NCI-H1092 treated with DMSO at 0.1 percent for 48 hours (cell line): ENCODE data around the gene PRDM16.

Experiments
- DNase-seq: peaks from one replicate; lab custom pipeline; 2025; lab: John Stamatoyannopoulos, UW

PRDM16 gene

DNA sequence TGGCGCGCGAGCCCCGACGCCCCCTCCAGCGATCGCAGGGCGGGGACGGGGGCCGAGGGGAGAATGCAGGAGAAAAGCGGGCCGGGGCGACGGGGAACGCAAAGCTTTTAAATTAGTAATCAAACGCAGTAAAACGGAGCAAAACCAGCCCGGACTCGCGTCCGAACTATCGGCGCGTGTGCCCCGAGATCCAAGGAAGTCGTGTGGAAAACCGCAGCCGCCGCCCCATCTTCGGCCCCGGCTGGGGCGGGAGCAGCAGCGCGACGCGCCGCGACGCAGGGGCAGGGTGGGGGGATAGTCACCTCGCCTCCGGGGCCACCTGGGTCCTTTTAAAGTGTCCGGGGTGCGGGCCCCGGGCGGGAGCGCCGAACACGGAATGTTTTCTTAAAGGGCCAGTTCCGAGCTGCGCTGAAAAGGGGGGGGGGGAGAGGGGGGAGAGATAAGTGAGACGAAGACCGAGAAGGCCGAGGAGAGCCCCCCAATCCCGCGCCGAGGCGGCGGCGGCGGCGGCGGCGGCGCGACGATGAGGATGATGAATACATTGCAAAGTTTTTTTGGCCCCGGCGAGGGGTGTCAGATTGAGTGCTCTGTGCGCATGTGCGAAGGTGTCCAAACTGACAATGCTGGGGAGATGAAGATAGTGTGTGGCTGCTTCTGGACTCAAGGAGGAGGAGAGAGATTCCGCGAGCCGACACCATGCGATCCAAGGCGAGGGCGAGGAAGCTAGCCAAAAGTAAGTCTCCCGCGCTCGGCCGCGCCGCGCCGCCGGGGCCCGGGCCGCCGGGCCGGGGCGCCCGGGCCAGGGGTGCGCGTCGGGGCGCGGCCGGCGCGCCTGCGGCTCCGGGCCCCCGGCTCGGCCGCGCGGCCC, at the start of gene PRDM16:
PRDM16 (plus strand) TSS at position 640 of the 868 bp plus-strand sequence; CDS start at position 697, 57 bp downstream.
- peak; percentile 3 for DNase-seq

DNA sequence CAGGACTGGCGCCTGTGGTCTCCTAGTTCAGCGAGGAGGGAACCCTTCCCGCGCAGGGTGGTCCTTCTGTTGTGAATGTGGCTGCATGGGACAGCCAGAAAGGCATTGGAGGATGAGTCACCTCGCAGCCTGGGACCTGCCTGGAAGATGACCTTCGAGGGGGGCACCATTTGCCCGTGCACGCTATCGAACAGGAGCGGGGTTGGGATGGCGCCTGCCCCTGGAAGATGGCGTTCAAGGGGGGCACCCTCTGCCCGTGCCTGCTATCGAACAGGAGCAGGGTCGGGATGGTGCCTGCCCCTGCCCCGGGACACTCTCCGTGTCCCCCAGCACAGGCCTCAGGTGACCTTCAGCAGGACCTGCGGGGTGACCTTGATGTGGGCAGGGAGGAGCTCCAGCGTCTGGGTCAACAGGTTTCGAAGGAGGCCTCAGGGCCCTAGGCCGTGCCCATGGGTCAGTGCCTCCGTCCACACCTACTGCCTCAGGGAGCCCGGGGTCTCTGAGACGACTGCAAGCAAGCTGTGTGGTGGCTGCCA, 49.4 kb upstream of the PRDM16 start:
- no peak for DNase-seq

- DNase-seq, result no peak
Measured at GRCh38 chr1:3020263-3020909, 48.6 kb upstream of the PRDM16 start.

DNA sequence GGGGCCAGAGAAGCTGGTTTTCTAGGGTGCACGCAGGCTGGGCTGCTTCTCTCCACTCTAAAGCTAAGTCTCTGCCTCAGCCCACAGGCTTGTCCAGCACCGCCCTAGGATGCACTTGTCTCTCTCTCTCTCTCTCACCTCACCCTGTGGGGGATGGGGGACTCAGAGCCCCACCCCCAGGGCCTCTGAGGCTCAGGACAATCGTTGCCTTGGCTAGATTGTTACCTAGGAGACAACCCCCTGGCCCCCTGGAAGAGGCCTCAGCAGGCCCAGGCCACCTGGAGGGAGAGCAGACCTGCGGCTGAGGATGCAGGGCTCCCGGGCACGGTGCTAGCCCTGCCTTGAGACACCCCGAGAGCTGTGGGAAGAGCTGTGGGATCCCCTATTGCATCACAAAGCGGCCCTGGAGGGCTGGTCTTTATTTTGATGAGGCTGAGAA, 47.8 kb upstream of the PRDM16 start, which contains the start of gene ACTRT2:
ACTRT2 (plus strand) TSS at position 235 of the 439 bp plus-strand sequence. CDS start 220 bp downstream, outside the sequence.
- DNase-seq, result no peak

DNA sequence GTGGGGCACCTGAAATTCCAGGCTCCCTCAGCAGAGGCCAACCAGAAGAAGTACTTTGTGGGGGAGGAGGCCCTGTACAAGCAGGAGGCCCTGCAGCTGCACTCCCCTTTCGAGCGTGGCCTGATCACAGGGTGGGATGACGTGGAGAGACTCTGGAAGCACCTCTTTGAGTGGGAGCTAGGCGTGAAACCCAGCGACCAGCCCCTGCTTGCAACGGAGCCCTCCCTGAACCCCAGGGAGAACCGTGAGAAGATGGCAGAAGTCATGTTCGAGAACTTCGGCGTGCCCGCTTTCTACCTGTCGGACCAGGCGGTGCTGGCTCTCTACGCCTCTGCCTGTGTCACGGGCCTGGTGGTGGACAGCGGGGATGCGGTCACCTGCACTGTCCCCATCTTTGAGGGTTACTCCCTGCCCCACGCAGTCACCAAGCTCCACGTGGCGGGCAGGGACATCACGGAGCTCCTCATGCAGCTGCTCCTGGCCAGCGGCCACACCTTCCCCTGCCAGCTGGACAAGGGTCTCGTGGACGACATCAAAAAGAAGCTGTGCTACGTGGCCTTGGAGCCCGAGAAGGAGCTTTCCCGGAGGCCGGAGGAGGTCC, 47.1 kb upstream of the PRDM16 start:
- DNase-seq, result no peak

- DNase-seq, result no peak
Measured at GRCh38 chr1:3022511-3022973, 46.5 kb upstream of the PRDM16 start.

GRCh38 chr1:3022976-3023375, 46.0 kb upstream of the PRDM16 start:
- no peak for DNase-seq

- no peak for DNase-seq
Measured at GRCh38 chr1:3024019-3024418, 45.0 kb upstream of the PRDM16 start.

GRCh38 chr1:3024588-3024987, 44.4 kb upstream of the PRDM16 start:
- DNase-seq, result no peak

DNA sequence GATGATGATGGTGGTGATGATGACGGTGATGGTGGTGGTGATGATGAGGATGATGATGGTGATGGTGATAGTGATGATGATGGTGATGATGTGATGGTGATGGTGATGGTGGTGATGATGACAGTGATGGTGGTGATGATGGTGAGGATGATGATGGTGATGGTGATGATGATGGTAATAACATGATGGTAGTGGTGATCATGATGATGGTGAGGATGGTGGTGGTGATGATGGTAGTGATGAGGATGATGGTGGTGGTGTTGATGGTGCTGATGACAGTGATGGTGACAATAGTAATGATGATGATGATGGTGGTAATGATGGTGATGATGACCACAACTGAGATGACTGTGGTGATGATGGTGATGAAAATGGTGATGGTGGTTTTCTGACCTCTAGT, 42.9 kb upstream of the PRDM16 start:
- no peak for DNase-seq

- no peak for DNase-seq
Measured at GRCh38 chr1:3026581-3027391, 42.2 kb upstream of the PRDM16 start.

- DNase-seq, result no peak
Measured at GRCh38 chr1:3027611-3028371, 41.2 kb upstream of the PRDM16 start.

GRCh38 chr1:3028531-3029282, 40.3 kb upstream of the PRDM16 start:
- DNase-seq, result no peak

GRCh38 chr1:3029481-3029961, 39.5 kb upstream of the PRDM16 start:
- DNase-seq, result no peak

- DNase-seq, result no peak
Measured at GRCh38 chr1:3029991-3030662, 38.9 kb upstream of the PRDM16 start.

GRCh38 chr1:3030663-3031381, 38.2 kb upstream of the PRDM16 start:
- no peak for DNase-seq

GRCh38 chr1:3031401-3032221, 37.4 kb upstream of the PRDM16 start:
- DNase-seq, result no peak
